ENCODE results near the gene ALG8.

DNA sequence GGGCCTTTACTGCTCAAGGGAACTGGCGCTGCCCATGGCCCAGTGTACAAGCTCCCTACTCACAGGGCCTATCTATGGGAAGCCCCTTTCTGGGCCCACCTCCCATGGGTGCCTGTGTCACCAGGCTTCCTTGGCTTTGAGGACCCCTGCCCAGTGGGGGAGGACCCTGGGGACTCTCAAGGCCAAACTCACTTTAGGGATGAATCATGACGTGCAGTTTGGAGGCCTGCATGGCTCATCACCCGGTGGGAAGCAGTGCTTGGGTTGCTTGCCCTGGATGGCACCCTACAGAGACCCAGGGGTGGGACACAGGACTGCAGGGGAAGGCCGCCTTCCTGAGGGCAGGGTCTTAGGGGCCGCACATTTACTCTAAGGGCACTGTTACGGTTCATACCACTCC lies 32.5 kb upstream of the ALG8 start:
- TF ChIP-seq YY1 (IDR thresholded peaks at IDR 0.05; ENCODE audit: insufficient read depth, insufficient read length) (no peak), SUZ12 (IDR thresholded peaks at IDR 0.05; ENCODE audit: extremely low read depth, insufficient read depth, insufficient read length) (no peak), ZNF274 (IDR thresholded peaks at IDR 0.05; ENCODE audit: low read depth, low read length) (no peak)
